Lower leg skin (tissue), 3 donors: Measurements from ENCODE around the gene CNTNAP5.

Source experiments
- POLR2A ChIP-seq, 2 donors: fragments of 450-650 bp; IDR thresholded peaks; one replicate each; pipeline ENCODE4 v1.6.1; 2016 to 2017; ENCODE audit warnings: antibody characterized with exemption in 2 of 2, mild to moderate bottlenecking in 1 of 2, moderate library complexity in 1 of 2
- TF ChIP-seq, protein P1 (sequence below), 3 donors: fragments of 450-650 bp; IDR thresholded peaks; one replicate each; pipeline ENCODE4 v1.5.1; 2016; ENCODE audit warnings: antibody characterized with exemption in 3 of 3, mild to moderate bottlenecking in 3 of 3, moderate library complexity in 2 of 3

DNA sequence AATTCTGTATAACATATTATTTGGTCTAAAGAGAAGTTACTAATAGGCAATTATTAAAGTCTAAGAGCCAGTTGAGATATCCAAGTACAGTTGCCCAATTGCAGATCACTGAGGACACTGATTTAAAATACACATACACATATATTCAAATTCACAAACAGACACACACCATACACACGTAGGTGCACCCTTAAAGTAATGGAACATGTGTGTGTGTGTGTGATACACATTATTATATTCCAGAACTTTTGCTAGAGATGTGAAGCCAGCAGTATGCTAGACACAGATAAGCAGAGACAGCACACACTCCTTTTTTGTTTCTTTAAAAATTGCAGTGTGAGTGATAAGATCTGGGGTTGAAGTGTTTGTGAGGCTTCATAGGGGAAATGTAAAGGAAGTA, 292.5 kb downstream of the CNTNAP5 start:
- TF ChIP-seq, protein P1, sequence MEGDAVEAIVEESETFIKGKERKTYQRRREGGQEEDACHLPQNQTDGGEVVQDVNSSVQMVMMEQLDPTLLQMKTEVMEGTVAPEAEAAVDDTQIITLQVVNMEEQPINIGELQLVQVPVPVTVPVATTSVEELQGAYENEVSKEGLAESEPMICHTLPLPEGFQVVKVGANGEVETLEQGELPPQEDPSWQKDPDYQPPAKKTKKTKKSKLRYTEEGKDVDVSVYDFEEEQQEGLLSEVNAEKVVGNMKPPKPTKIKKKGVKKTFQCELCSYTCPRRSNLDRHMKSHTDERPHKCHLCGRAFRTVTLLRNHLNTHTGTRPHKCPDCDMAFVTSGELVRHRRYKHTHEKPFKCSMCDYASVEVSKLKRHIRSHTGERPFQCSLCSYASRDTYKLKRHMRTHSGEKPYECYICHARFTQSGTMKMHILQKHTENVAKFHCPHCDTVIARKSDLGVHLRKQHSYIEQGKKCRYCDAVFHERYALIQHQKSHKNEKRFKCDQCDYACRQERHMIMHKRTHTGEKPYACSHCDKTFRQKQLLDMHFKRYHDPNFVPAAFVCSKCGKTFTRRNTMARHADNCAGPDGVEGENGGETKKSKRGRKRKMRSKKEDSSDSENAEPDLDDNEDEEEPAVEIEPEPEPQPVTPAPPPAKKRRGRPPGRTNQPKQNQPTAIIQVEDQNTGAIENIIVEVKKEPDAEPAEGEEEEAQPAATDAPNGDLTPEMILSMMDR (IDR thresholded peaks at IDR 0.05): no peak
- TF ChIP-seq POLR2A (IDR thresholded peaks at IDR 0.05): no peak
